Loucy (cell line): ENCODE results near the gene SHC4.

Source experiments
- H2AFZ ChIP-seq: fragments of 200-600 bp; sonication (generic); 2 replicates; pipeline ENCODE4 v1.6.0; 2016; ENCODE audit warnings: antibody characterized with exemption, mild to moderate bottlenecking, low read length, moderate library complexity
- H3F3A ChIP-seq: fragments of 200-600 bp; 2 replicates; pipeline ENCODE4 v1.6.0; 2016; ENCODE audit warnings: antibody characterized with exemption, low read depth, mild to moderate bottlenecking
- H3K27me3 ChIP-seq: fragments of 200-600 bp; sonication (generic); 2 replicates; pipeline ENCODE4 v1.6.1; 2014; ENCODE audit warnings: low read length, mild to moderate bottlenecking; ENCODE audit not compliant: insufficient read depth, poor library complexity, severe bottlenecking
- H3K36me3 ChIP-seq: fragments of 200-600 bp; sonication (generic); 2 replicates; pipeline ENCODE4 v1.6.1; 2016; ENCODE audit warnings: low read length; ENCODE audit not compliant: insufficient read depth
- H3K4me1 ChIP-seq: fragments of 200-600 bp; sonication (generic); 2 replicates; pipeline ENCODE4 v1.5.1; 2014; ENCODE audit warnings: low read length, mild to moderate bottlenecking; ENCODE audit not compliant: insufficient read depth, poor library complexity, severe bottlenecking
- H3K4me2 ChIP-seq: fragments of 200-600 bp; sonication (generic); 2 replicates; pipeline ENCODE4 v1.6.0; 2014; ENCODE audit warnings: antibody characterized with exemption, low read length, low read depth, mild to moderate bottlenecking; ENCODE audit not compliant: poor library complexity, severe bottlenecking
- H3K4me3 ChIP-seq: fragments of 200-600 bp; sonication (generic); 2 replicates; pipeline ENCODE4 v1.5.1; 2014; ENCODE audit warnings: low read length, mild to moderate bottlenecking, mixed read lengths; ENCODE audit not compliant: poor library complexity, severe bottlenecking
- H3K79me2 ChIP-seq: fragments of 200-600 bp; sonication (generic); 2 replicates; pipeline ENCODE4 v1.6.1; 2014; ENCODE audit warnings: low read length; ENCODE audit not compliant: insufficient read depth
- H3K9ac ChIP-seq: fragments of 200-600 bp; sonication (generic); 2 replicates; pipeline ENCODE4 v1.6.0; 2014; ENCODE audit warnings: mild to moderate bottlenecking, low read depth, low read length, moderate library complexity; ENCODE audit not compliant: poor library complexity, severe bottlenecking
- H3K9me2 ChIP-seq: fragments of 200-600 bp; sonication (generic); replicated peaks from 2 replicates; pipeline ENCODE4 v1.6.1; 2016; ENCODE audit warnings: low read depth, low read length, mixed read lengths
- H3K9me3 ChIP-seq: fragments of 200-600 bp; sonication (generic); 2 replicates; pipeline ENCODE4 v1.6.1; 2014; ENCODE audit warnings: mild to moderate bottlenecking, antibody characterized with exemption, low read length, low read depth; ENCODE audit not compliant: insufficient read depth
- H4K20me1 ChIP-seq: fragments of 200-600 bp; sonication (generic); 2 replicates; pipeline ENCODE4 v1.6.0; 2014; ENCODE audit warnings: antibody characterized with exemption, low read length, mild to moderate bottlenecking; ENCODE audit not compliant: insufficient read depth, poor library complexity, severe bottlenecking
- EZH2phosphoT487 ChIP-seq: fragments of 200-600 bp; IDR thresholded peaks from 2 replicates; pipeline ENCODE4 v1.6.1; 2018; ENCODE audit warnings: antibody characterized with exemption, mild to moderate bottlenecking, moderate library complexity, borderline replicate concordance
- TF ChIP-seq, protein P1 (sequence below): fragments of 200-600 bp; sonication (generic); conservative IDR thresholded peaks from 2 replicates; pipeline ENCODE4 v1.5.1; 2014; ENCODE audit warnings: mild to moderate bottlenecking, antibody characterized with exemption, low read length

The SHC4 gene

GRCh38 chr15:48810414-48811324 lies 153.1 kb downstream of the SHC4 start, which contains the start of gene CEP152:
Gene CEP152 (minus strand): TSS chr15:48811069. CDS start chr15:48805649, 5,420 bp downstream.
- TF ChIP-seq, protein P1, sequence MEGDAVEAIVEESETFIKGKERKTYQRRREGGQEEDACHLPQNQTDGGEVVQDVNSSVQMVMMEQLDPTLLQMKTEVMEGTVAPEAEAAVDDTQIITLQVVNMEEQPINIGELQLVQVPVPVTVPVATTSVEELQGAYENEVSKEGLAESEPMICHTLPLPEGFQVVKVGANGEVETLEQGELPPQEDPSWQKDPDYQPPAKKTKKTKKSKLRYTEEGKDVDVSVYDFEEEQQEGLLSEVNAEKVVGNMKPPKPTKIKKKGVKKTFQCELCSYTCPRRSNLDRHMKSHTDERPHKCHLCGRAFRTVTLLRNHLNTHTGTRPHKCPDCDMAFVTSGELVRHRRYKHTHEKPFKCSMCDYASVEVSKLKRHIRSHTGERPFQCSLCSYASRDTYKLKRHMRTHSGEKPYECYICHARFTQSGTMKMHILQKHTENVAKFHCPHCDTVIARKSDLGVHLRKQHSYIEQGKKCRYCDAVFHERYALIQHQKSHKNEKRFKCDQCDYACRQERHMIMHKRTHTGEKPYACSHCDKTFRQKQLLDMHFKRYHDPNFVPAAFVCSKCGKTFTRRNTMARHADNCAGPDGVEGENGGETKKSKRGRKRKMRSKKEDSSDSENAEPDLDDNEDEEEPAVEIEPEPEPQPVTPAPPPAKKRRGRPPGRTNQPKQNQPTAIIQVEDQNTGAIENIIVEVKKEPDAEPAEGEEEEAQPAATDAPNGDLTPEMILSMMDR: no peak
- no peak for TF ChIP-seq EZH2phosphoT487
- Histone ChIP-seq H3K27me3 (no peaks in the 10 kb centered on the region), H3K4me3 (peak within 1 kb of the TSS; percentile 97), H3K36me3 (no peaks in the 10 kb centered on the region), H3K9me2 (no peaks in the 10 kb centered on the region), H3K9ac (peak within 1 kb of the TSS; percentile 94), H2AFZ (peak within 1 kb of the TSS; percentile 96), H3K4me2 (peak within 1 kb of the TSS; percentile 97), H3K9me3 (no peaks in the 10 kb centered on the region), H4K20me1 (peaks cover 21% of the 10 kb centered on the region), H3K4me1 (peaks cover 42% of the 10 kb centered on the region), H3K79me2 (peaks cover 44% of the 10 kb centered on the region), H3F3A (no peaks in the 10 kb centered on the region)

DNA sequence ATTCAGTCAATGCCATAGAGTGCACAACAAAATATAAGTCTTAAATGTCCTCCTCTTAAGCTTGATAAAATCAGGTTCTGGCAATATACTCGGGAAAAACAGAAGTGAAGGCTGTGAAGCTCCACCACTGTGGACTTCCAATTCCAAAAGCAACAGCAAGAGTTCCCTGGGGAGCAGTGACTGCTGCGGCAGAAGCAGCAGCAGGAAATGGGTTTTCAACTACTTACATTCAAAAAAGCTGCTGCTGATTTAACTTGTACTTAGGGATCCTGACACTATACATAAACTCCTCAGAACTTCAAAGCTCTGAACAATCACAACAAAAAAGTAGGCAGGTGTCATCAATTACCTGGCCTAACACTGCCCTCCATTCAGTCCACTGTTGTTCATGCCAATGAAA lies 157.6 kb downstream of the SHC4 start:
- no peak overlapping the region for H2AFZ ChIP-seq
- TF ChIP-seq, protein P1: no peak
- H3K4me1 ChIP-seq: peaks cover 75% of the 10 kb centered on the region
- peaks cover 77% of the 10 kb centered on the region for H3K79me2 ChIP-seq
- H3F3A ChIP-seq: no peaks in the 10 kb centered on the region
- peak overlapping the region; percentile 97 for H3K4me2 ChIP-seq
- no peaks in the 10 kb centered on the region for H3K9me3 ChIP-seq
- H3K9me2 ChIP-seq: no peaks in the 10 kb centered on the region
- no peaks in the 10 kb centered on the region for H3K36me3 ChIP-seq
- H3K9ac ChIP-seq: peak overlapping the region; percentile 34
- no peaks in the 10 kb centered on the region for H3K27me3 ChIP-seq
- H3K4me3 ChIP-seq: peak overlapping the region; percentile 54
- H4K20me1 ChIP-seq: peaks cover 24% of the 10 kb centered on the region

DNA sequence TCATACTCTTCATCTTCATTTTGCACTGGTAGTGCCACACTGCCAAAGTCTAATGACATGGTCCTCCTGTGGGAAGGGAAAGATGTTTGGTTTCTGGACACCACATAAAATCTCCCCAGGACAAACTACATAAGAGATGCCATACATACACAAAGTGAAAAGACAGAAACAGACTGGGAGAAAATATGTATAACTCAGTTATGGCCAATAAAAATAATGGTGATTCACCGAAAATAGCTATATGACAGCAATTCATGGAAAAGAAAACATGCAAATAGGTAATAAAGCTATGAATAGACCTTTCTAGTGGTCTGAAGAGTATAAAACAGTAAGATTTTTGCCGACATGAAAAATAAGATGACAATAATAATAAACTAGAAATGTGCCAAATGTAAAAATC lies 158.1 kb downstream of the SHC4 start:
- no peaks in the 10 kb centered on the region for H3K9me2 ChIP-seq
- peak overlapping the region; percentile 97 for H3K4me2 ChIP-seq
- H2AFZ ChIP-seq: no peak overlapping the region
- peaks cover 82% of the 10 kb centered on the region for H3K79me2 ChIP-seq
- peak overlapping the region; percentile 54 for H3K4me3 ChIP-seq
- H3K27me3 ChIP-seq: no peaks in the 10 kb centered on the region
- no peaks in the 10 kb centered on the region for H3K9me3 ChIP-seq
- peak overlapping the region; percentile 34 for H3K9ac ChIP-seq
- no peaks in the 10 kb centered on the region for H3F3A ChIP-seq
- peaks cover 29% of the 10 kb centered on the region for H4K20me1 ChIP-seq
- TF ChIP-seq, protein P1: no peak
- no peak for TF ChIP-seq EZH2phosphoT487
- H3K36me3 ChIP-seq: no peaks in the 10 kb centered on the region
- H3K4me1 ChIP-seq: peaks cover 79% of the 10 kb centered on the region
